Naive thymus-derived CD4-positive, alpha-beta T cell (primary cell): ENCODE measurements around the gene ABL1. TPM values are rescaled to one million over a fixed set of nuclear protein-coding genes. Genes with fewer than 3 reads are reported as not detected.

ENCODE experiments used
- ATAC-seq: fragments of 150-1000 bp; cut with Tn5 transposase; 2 replicates; pipeline ENCODE4 v1.10.0; 2021; ENCODE audit warnings: mild to moderate bottlenecking, moderate library complexity
- CTCF ChIA-PET: fragments of 350-600 bp; sonication (Branson Sonifier 250); formaldehyde crosslinking; loops from one replicate; lab custom pipeline; 2021; ENCODE audit warnings: antibody characterized with exemption; lab: Charles Lee
- POLR2A ChIA-PET: fragments of 350-600 bp; sonication (Branson Sonifier 250); formaldehyde crosslinking; loops from one replicate; lab custom pipeline; 2021; ENCODE audit warnings: antibody characterized with exemption, inconsistent platforms; lab: Charles Lee
- DNase-seq, 9 donors: peaks; one replicate each; pipeline versions ENCODE4 v3.0.0 to v3.0.0-alpha.2; 2020 to 2022; ENCODE audit warnings: mixed read lengths in 1 of 9
- H3K27ac ChIP-seq: one replicate; pipeline ENCODE4 v1.7.0; 2013; ENCODE audit warnings: mild to moderate bottlenecking, low read depth, low read length, moderate library complexity
- H3K27me3 ChIP-seq, 2 donors: one replicate each; pipeline ENCODE4 v1.7.0; 2013; ENCODE audit warnings: low read length in 2 of 2, mild to moderate bottlenecking in 2 of 2, moderate library complexity in 2 of 2; ENCODE audit not compliant: control insufficient read depth in 2 of 2, insufficient read depth in 2 of 2
- H3K36me3 ChIP-seq, 3 experiments: 1 replicate in 2 of 3; 2 replicates in 1 of 3; pipeline ENCODE4 v1.7.0; 2013; ENCODE audit warnings: low read length in 3 of 3, mild to moderate bottlenecking in 3 of 3, moderate library complexity in 1 of 3; ENCODE audit not compliant: insufficient read depth in 3 of 3, control insufficient read depth in 2 of 3
- H3K4me1 ChIP-seq, 2 donors: one replicate each; pipeline ENCODE4 v1.7.0; 2013; ENCODE audit warnings: low read length in 2 of 2, mild to moderate bottlenecking in 2 of 2, moderate library complexity in 1 of 2; ENCODE audit not compliant: control insufficient read depth in 2 of 2, insufficient read depth in 2 of 2
- H3K4me3 ChIP-seq: 2 replicates; pipeline ENCODE4 v1.7.0; 2013; ENCODE audit warnings: mild to moderate bottlenecking, low read length
- H3K9me3 ChIP-seq, 3 experiments: 1 replicate in 2 of 3; 2 replicates in 1 of 3; pipeline ENCODE4 v1.7.0; 2013; ENCODE audit warnings: low read length in 3 of 3; ENCODE audit not compliant: control insufficient read depth in 2 of 3
- H3K27ac Mint-ChIP-seq, 9 donors: one replicate each; pipeline ENCODE4 v1.8.0; 2020 to 2022; ENCODE audit warnings: mixed read lengths in 9 of 9, mild to moderate bottlenecking in 8 of 9, moderate library complexity in 5 of 9, inconsistent platforms in 2 of 9
- H3K27me3 Mint-ChIP-seq, 5 donors: one replicate each; pipeline ENCODE4 v1.8.0; 2021 to 2022; ENCODE audit warnings: mixed read lengths in 5 of 5, mild to moderate bottlenecking in 1 of 5
- H3K36me3 Mint-ChIP-seq, 5 donors: one replicate each; pipeline ENCODE4 v1.8.0; 2020 to 2022; ENCODE audit warnings: mixed read lengths in 5 of 5, mild to moderate bottlenecking in 3 of 5, inconsistent platforms in 1 of 5
- H3K4me1 Mint-ChIP-seq, 7 donors: one replicate each; pipeline ENCODE4 v1.8.0; 2020 to 2022; ENCODE audit warnings: mixed read lengths in 7 of 7, mild to moderate bottlenecking in 3 of 7, inconsistent platforms in 1 of 7
- H3K4me3 Mint-ChIP-seq, 10 donors: one replicate each; pipeline ENCODE4 v1.8.0; 2020 to 2022; ENCODE audit warnings: mild to moderate bottlenecking in 10 of 10, mixed read lengths in 10 of 10, moderate library complexity in 6 of 10, inconsistent platforms in 2 of 10
- H3K9me3 Mint-ChIP-seq, 11 donors: one replicate each; pipeline ENCODE4 v1.8.0; 2020 to 2022; ENCODE audit warnings: mixed read lengths in 11 of 11, mild to moderate bottlenecking in 4 of 11, inconsistent platforms in 1 of 11, moderate library complexity in 1 of 11
- intact Hi-C, 2 donors: fragments of 100-400 bp; cut with micrococcal nuclease; formaldehyde crosslinking; loops; one replicate each; pipeline ENCODE4 v1.15.1; 2023
- polyA plus RNA-seq, 2 donors: library from polyadenylated mRNA; unstranded; fragments of 300-500 nt; fragmentation: Illumina TruSeq; gene quantifications; one replicate each; pipeline ENCODE4 v1.2.3, GENCODE V29; 2021
- total RNA-seq, 6 experiments: library from RNA in 5 of 6; stranded (reverse) in 5 of 6; gene quantifications; 1 replicate in 5 of 6; 2 replicates in 1 of 6; pipeline ENCODE4 v1.2.3 and lab custom pipeline; 2021 to 2026

The ABL1 gene
- total and polyA plus RNA-seq, 7 experiments from 2014 or later, result 8.4 to 41.0 (median 39.1) TPM

GRCh38 chr9:130824079-130824478, 11.0 kb upstream of the ABL1 start:
- DNase-seq (no peak), ATAC-seq (no peak)
- intact Hi-C loops, result no loop called here
- Mint-ChIP-seq H3K9me3 (peaks cover 0 to 14% (median 6%) of the 10 kb centered on the region in 11 donors), H3K36me3 (peaks cover 0 to 12% (median 1%) of the 10 kb centered on the region in 5 donors), H3K27me3 (no peaks in the 10 kb centered on the region), H3K4me3 (no peak overlapping the region), H3K4me1 (peaks cover 0 to 20% (median 11%) of the 10 kb centered on the region in 7 donors), H3K27ac (no peak overlapping the region)
- no peaks in the 10 kb centered on the region for H3K36me3 ChIP-seq
- H3K9me3 ChIP-seq, result no peaks in the 10 kb centered on the region
- no peak overlapping the region for H3K4me3 ChIP-seq
- no peak overlapping the region for H3K27ac ChIP-seq
- no peaks in the 10 kb centered on the region for H3K27me3 ChIP-seq
- POLR2A ChIA-PET, result no interaction called here
- CTCF ChIA-PET, result no interaction called here
- H3K4me1 ChIP-seq, result no peaks in the 10 kb centered on the region

- no peak overlapping the region for H3K4me3 Mint-ChIP-seq
- DNase-seq (no peak), ATAC-seq (no peak)
- H3K36me3 ChIP-seq, result no peaks in the 10 kb centered on the region
- no peak overlapping the region for H3K27ac Mint-ChIP-seq
- H3K9me3 ChIP-seq, result no peaks in the 10 kb centered on the region
- H3K36me3 Mint-ChIP-seq, result peaks cover 0 to 12% (median 1%) of the 10 kb centered on the region in 5 donors
- H3K4me1 Mint-ChIP-seq, result peaks cover 0 to 19% (median 11%) of the 10 kb centered on the region in 7 donors
- H3K4me1 ChIP-seq, result no peaks in the 10 kb centered on the region
- H3K27me3 Mint-ChIP-seq, result no peaks in the 10 kb centered on the region
- H3K4me3 ChIP-seq, result no peak overlapping the region
- no peaks in the 10 kb centered on the region for H3K27me3 ChIP-seq
- ChIA-PET POLR2A (no interaction called here), CTCF (no interaction called here)
- H3K27ac ChIP-seq, result no peak overlapping the region
- H3K9me3 Mint-ChIP-seq, result peaks cover 0 to 14% (median 6%) of the 10 kb centered on the region in 11 donors
- intact Hi-C loops, result no loop called here
Observed at GRCh38 chr9:130824643-130825350, 10.3 kb upstream of the ABL1 start.

GRCh38 chr9:130825351-130825651, 9.8 kb upstream of the ABL1 start:
- intact Hi-C loops, result no loop called here
- H3K4me3 ChIP-seq, result no peak overlapping the region
- H3K9me3 Mint-ChIP-seq, result peaks cover 0 to 14% (median 6%) of the 10 kb centered on the region in 11 donors
- no peaks in the 10 kb centered on the region for H3K9me3 ChIP-seq
- H3K36me3 Mint-ChIP-seq, result peaks cover 0 to 12% (median 1%) of the 10 kb centered on the region in 5 donors
- H3K27ac Mint-ChIP-seq, result no peak overlapping the region
- H3K27me3 Mint-ChIP-seq, result no peaks in the 10 kb centered on the region
- H3K36me3 ChIP-seq, result no peaks in the 10 kb centered on the region
- no peaks in the 10 kb centered on the region for H3K4me1 ChIP-seq
- H3K4me3 Mint-ChIP-seq, result no peak overlapping the region
- no peak overlapping the region for H3K27ac ChIP-seq
- ChIA-PET POLR2A (no interaction called here), CTCF (no interaction called here)
- H3K4me1 Mint-ChIP-seq, result peaks cover 0 to 18% (median 11%) of the 10 kb centered on the region in 7 donors
- H3K27me3 ChIP-seq, result no peaks in the 10 kb centered on the region
- DNase-seq, result no peak
- no peak for ATAC-seq

- ChIA-PET POLR2A (no interaction called here), CTCF (no interaction called here)
- H3K9me3 ChIP-seq, result no peaks in the 10 kb centered on the region
- H3K4me1 Mint-ChIP-seq, result peaks cover 0 to 18% (median 11%) of the 10 kb centered on the region in 7 donors
- peaks cover 0 to 12% (median 1%) of the 10 kb centered on the region in 5 donors for H3K36me3 Mint-ChIP-seq
- peaks cover 0 to 3% (median 0%) of the 10 kb centered on the region in 5 donors for H3K27me3 Mint-ChIP-seq
- no peak for ATAC-seq
- no peaks in the 10 kb centered on the region for H3K4me1 ChIP-seq
- H3K27me3 ChIP-seq, result no peaks in the 10 kb centered on the region
- no peak overlapping the region for H3K27ac Mint-ChIP-seq
- H3K27ac ChIP-seq, result no peak overlapping the region
- H3K9me3 Mint-ChIP-seq, result peaks cover 0 to 14% (median 6%) of the 10 kb centered on the region in 11 donors
- H3K4me3 ChIP-seq, result no peak overlapping the region
- no peaks in the 10 kb centered on the region for H3K36me3 ChIP-seq
- no peak overlapping the region for H3K4me3 Mint-ChIP-seq
- no peak for DNase-seq
- intact Hi-C loops, result no loop called here
Observed at GRCh38 chr9:130825809-130826208, 9.2 kb upstream of the ABL1 start.

- POLR2A ChIA-PET, result no interaction called here
- Histone ChIP-seq H3K36me3 (no peaks in the 10 kb centered on the region), H3K4me1 (peaks cover 0 to 12% of the 10 kb centered on the region in 2 donors), H3K9me3 (no peaks in the 10 kb centered on the region), H3K4me3 (no peak overlapping the region), H3K27ac (no peak overlapping the region), H3K27me3 (no peaks in the 10 kb centered on the region)
- Mint-ChIP-seq H3K36me3 (peaks cover 0 to 9% (median 1%) of the 10 kb centered on the region in 5 donors), H3K4me1 (peaks cover 10 to 29% (median 23%) of the 10 kb centered on the region in 7 donors), H3K9me3 (peaks cover 0 to 14% (median 6%) of the 10 kb centered on the region in 11 donors), H3K27ac (peak overlapping the region in 1 of 9 donors; percentile 22), H3K4me3 (no peak overlapping the region), H3K27me3 (peaks cover 0 to 28% (median 0%) of the 10 kb centered on the region in 5 donors)
- CTCF ChIA-PET, result no interaction called here
- intact Hi-C loops, result loop anchor here (10.0 kb wide), 1 partner anchor 115 kb away; no protein-coding TSS in a partner anchor
- ATAC-seq (no peak), DNase-seq (no peak)
Observed at GRCh38 chr9:130829762-130830161, 5.3 kb upstream of the ABL1 start.

- Mint-ChIP-seq H3K9me3 (peaks cover 0 to 14% (median 6%) of the 10 kb centered on the region in 11 donors), H3K27ac (peak overlapping the region in 1 of 9 donors; percentile 10), H3K27me3 (peaks cover 0 to 28% (median 0%) of the 10 kb centered on the region in 5 donors), H3K4me1 (peaks cover 7 to 25% (median 22%) of the 10 kb centered on the region in 7 donors), H3K36me3 (peaks cover 0 to 9% (median 1%) of the 10 kb centered on the region in 5 donors), H3K4me3 (no peak overlapping the region)
- H3K27ac ChIP-seq, result no peak overlapping the region
- ChIA-PET POLR2A (no interaction called here), CTCF (no interaction called here)
- no peak overlapping the region for H3K4me3 ChIP-seq
- no peaks in the 10 kb centered on the region for H3K36me3 ChIP-seq
- intact Hi-C loops, result loop anchor here (10.0 kb wide), 1 partner anchor 115 kb away; no protein-coding TSS in a partner anchor
- H3K4me1 ChIP-seq, result peaks cover 0 to 12% of the 10 kb centered on the region in 2 donors
- ATAC-seq, result no peak
- no peaks in the 10 kb centered on the region for H3K9me3 ChIP-seq
- DNase-seq, result no peak
- no peaks in the 10 kb centered on the region for H3K27me3 ChIP-seq
Observed at GRCh38 chr9:130830231-130830760, 4.8 kb upstream of the ABL1 start.
